HepG2 (cell line): ENCODE measurements around the gene SUN5. TPM values are rescaled to one million over a fixed set of nuclear protein-coding genes. Genes with fewer than 3 reads are reported as not detected.
A peak's percentile ranks its signal among the peaks of the same experiment; 100 is the strongest.

Experiments
- AGO1 ChIP-seq: fragments of 200-400 bp; formaldehyde crosslinking; IDR thresholded peaks from 2 replicates; pipeline ENCODE4 v1.6.1; 2017; ENCODE audit warnings: mild to moderate bottlenecking, low read depth, low read length, moderate library complexity; ENCODE audit not compliant: poor library complexity, severe bottlenecking
- FOXK1 ChIP-seq: sonication (generic); formaldehyde crosslinking; IDR thresholded peaks from 2 replicates; pipeline ENCODE4 v1.4.0; 2020; ENCODE audit warnings: low read depth, missing genetic modification reagents, borderline replicate concordance
- HNRNPK ChIP-seq: fragments of 200-400 bp; formaldehyde crosslinking; IDR thresholded peaks from 2 replicates; pipeline ENCODE4 v1.6.1; 2018; ENCODE audit warnings: low read length, low read depth, moderate library complexity, mild to moderate bottlenecking; ENCODE audit not compliant: poor library complexity, severe bottlenecking
- MNT ChIP-seq: fragments of 450-650 bp; IDR thresholded peaks from 2 replicates; pipeline ENCODE4 v1.6.1; 2016
- SNAPC4 ChIP-seq: sonication (generic); formaldehyde crosslinking; IDR thresholded peaks from 2 replicates; pipeline ENCODE4 v1.4.0; 2020; ENCODE audit warnings: mild to moderate bottlenecking, missing genetic modification reagents
- ZEB1 ChIP-seq: IDR thresholded peaks from 2 replicates; pipeline ENCODE4 v1.6.1; 2012; ENCODE audit warnings: mild to moderate bottlenecking, low read depth, inconsistent platforms; ENCODE audit not compliant: insufficient replicate concordance
- ZFP37 ChIP-seq: sonication (generic); formaldehyde crosslinking; IDR thresholded peaks from 2 replicates; pipeline ENCODE4 v1.4.0; 2020; ENCODE audit warnings: missing genetic modification reagents, borderline replicate concordance
- ZFP91 ChIP-seq: sonication (generic); formaldehyde crosslinking; IDR thresholded peaks from 2 replicates; pipeline ENCODE4 v1.9.0; 2022; ENCODE audit warnings: missing genetic modification reagents, mild to moderate bottlenecking, borderline replicate concordance
- ZNF136 ChIP-seq: sonication (generic); formaldehyde crosslinking; IDR thresholded peaks from 2 replicates; pipeline ENCODE4 v1.8.1; 2022; ENCODE audit warnings: low read depth, mild to moderate bottlenecking, moderate library complexity, missing genetic modification reagents
- ZNF44 ChIP-seq: sonication (generic); formaldehyde crosslinking; IDR thresholded peaks from 2 replicates; pipeline ENCODE4 v1.5.1; 2020; ENCODE audit warnings: mild to moderate bottlenecking, missing genetic modification reagents
- ZNF503 ChIP-seq: sonication (generic); formaldehyde crosslinking; IDR thresholded peaks from 2 replicates; pipeline ENCODE4 v1.4.0; 2020; ENCODE audit warnings: missing genetic modification reagents
- ZNF704 ChIP-seq: sonication (generic); formaldehyde crosslinking; IDR thresholded peaks from 2 replicates; pipeline ENCODE4 v1.8.1; 2023; ENCODE audit warnings: mild to moderate bottlenecking, inconsistent platforms, moderate library complexity, missing genetic modification reagents, borderline replicate concordance
- polyA plus RNA-seq, 8 experiments: library from polyadenylated mRNA; depleted of rRNA in 3 of 8; stranded (reverse) in 7 of 8; unstranded in 1 of 8; fragments of >200 nt; fragmentation: Illumina TruSeq in 4 of 8; extraction: Trizol in 4 of 8; gene quantifications; 2 replicates each; pipeline versions ENCODE4 v1.2.1 to v1.2.3, GENCODE V29; 2011 to 2016; ENCODE audit warnings: low read depth in 4 of 8, missing spikeins in 1 of 8, mixed read lengths in 1 of 8; ENCODE audit not compliant: insufficient read depth in 1 of 8
- total RNA-seq, 5 experiments: library from RNA; depleted of rRNA; stranded (reverse); fragments of >200 nt; fragmentation: Illumina TruSeq; extraction: Trizol; gene quantifications; 2 replicates each; pipeline ENCODE4 v1.2.3, GENCODE V29; 2016; ENCODE audit warnings: low read depth in 1 of 5

The SUN5 gene
- total and polyA plus RNA-seq, 2 of the 13 experiments (the other 11 are each of a cell fraction or from before 2014, with no cell fraction given), result not detected

GRCh38 chr20:33007376-33008335, 3.4 kb upstream of the SUN5 start, which contains the start of gene BPIFB2 (continued):
- peak; percentile 26; the same call in 1 of the 2 replicates for TF ChIP-seq ZFP37
- TF ChIP-seq ZNF503 (CRISPR knock-in tag), result peak; percentile 69
- peak; percentile 93 for TF ChIP-seq ZEB1
- peak; percentile 30 for TF ChIP-seq ZFP91
- peak; percentile 78 for TF ChIP-seq FOXK1
- peak; percentile 67 for TF ChIP-seq MNT
- peak; percentile 28; the same call in 1 of the 2 replicates for TF ChIP-seq ZNF704 (CRISPR knock-in tag)
- TF ChIP-seq ZNF136 (CRISPR knock-in tag), result peak; percentile 27; the same call in 1 of the 2 replicates
- no peak for TF ChIP-seq AGO1
- peak; percentile 65; the same call in 1 of the 2 replicates for TF ChIP-seq ZNF44 (CRISPR knock-in tag)
- TF ChIP-seq SNAPC4 (CRISPR knock-in tag), result peak; percentile 94; the same call in 1 of the 2 replicates
- no peak for TF ChIP-seq HNRNPK
